CD8-positive, alpha-beta memory T cell (primary cell): ENCODE measurements around the gene ADAM15. TPM values are rescaled to one million over a fixed set of nuclear protein-coding genes. Genes with fewer than 3 reads are reported as not detected.

Experiments
- CTCF ChIA-PET: fragments of 350-600 bp; sonication (Branson Sonifier 250); formaldehyde crosslinking; loops from one replicate; lab custom pipeline; 2021; ENCODE audit warnings: antibody characterized with exemption; lab: Charles Lee
- POLR2A ChIA-PET: fragments of 350-600 bp; sonication (Branson Sonifier 250); formaldehyde crosslinking; loops from one replicate; lab custom pipeline; 2021; ENCODE audit warnings: antibody characterized with exemption; lab: Charles Lee
- DNase-seq, 5 donors: peaks; one replicate each; pipeline versions ENCODE4 v3.0.0 to v3.0.0-alpha.2; 2020 to 2022; ENCODE audit warnings: mixed read lengths in 1 of 5
- H3K27ac ChIP-seq: one replicate; pipeline ENCODE4 v1.7.0; 2013; ENCODE audit warnings: low read depth, mild to moderate bottlenecking, low read length, moderate library complexity
- H3K27me3 ChIP-seq: 2 replicates; pipeline ENCODE4 v1.7.0; 2013; ENCODE audit warnings: low read length, mild to moderate bottlenecking; ENCODE audit not compliant: insufficient read depth, poor library complexity, severe bottlenecking
- H3K36me3 ChIP-seq: 2 replicates; pipeline ENCODE4 v1.7.0; 2013; ENCODE audit warnings: mild to moderate bottlenecking, low read length, moderate library complexity; ENCODE audit not compliant: insufficient read depth
- H3K4me1 ChIP-seq: 2 replicates; pipeline ENCODE4 v1.7.0; 2013; ENCODE audit warnings: mild to moderate bottlenecking, low read length, moderate library complexity; ENCODE audit not compliant: insufficient read depth
- H3K4me3 ChIP-seq: 2 replicates; pipeline ENCODE4 v1.7.0; 2013; ENCODE audit warnings: mild to moderate bottlenecking, low read length
- H3K9me3 ChIP-seq: 2 replicates; pipeline ENCODE4 v1.7.0; 2013; ENCODE audit warnings: mild to moderate bottlenecking, low read length
- H3K27ac Mint-ChIP-seq, 8 donors: one replicate each; pipeline ENCODE4 v1.8.0; 2020 to 2021; ENCODE audit warnings: mixed read lengths in 8 of 8, mild to moderate bottlenecking in 6 of 8, inconsistent platforms in 3 of 8, moderate library complexity in 3 of 8
- H3K27me3 Mint-ChIP-seq, 2 donors: one replicate each; pipeline ENCODE4 v1.8.0; 2020 to 2021; ENCODE audit warnings: mixed read lengths in 2 of 2, mild to moderate bottlenecking in 1 of 2, moderate library complexity in 1 of 2
- H3K36me3 Mint-ChIP-seq, 3 donors: one replicate each; pipeline ENCODE4 v1.8.0; 2020 to 2021; ENCODE audit warnings: mixed read lengths in 3 of 3, inconsistent platforms in 1 of 3, mild to moderate bottlenecking in 1 of 3
- H3K4me1 Mint-ChIP-seq, 3 donors: one replicate each; pipeline ENCODE4 v1.8.0; 2020 to 2021; ENCODE audit warnings: mixed read lengths in 3 of 3, inconsistent platforms in 1 of 3, mild to moderate bottlenecking in 1 of 3
- H3K4me3 Mint-ChIP-seq, 7 donors: one replicate each; pipeline ENCODE4 v1.8.0; 2020 to 2021; ENCODE audit warnings: mixed read lengths in 7 of 7, mild to moderate bottlenecking in 6 of 7, moderate library complexity in 4 of 7, inconsistent platforms in 2 of 7
- H3K9me3 Mint-ChIP-seq, 5 donors: one replicate each; pipeline ENCODE4 v1.8.0; 2020 to 2022; ENCODE audit warnings: mixed read lengths in 5 of 5, mild to moderate bottlenecking in 3 of 5, moderate library complexity in 2 of 5, inconsistent platforms in 1 of 5
- polyA plus RNA-seq: library from polyadenylated mRNA; unstranded; fragments of 300-500 nt; fragmentation: Illumina TruSeq; gene quantifications from one replicate; pipeline ENCODE4 v1.2.3, GENCODE V29; 2021
- total RNA-seq, 2 experiments: library from RNA; stranded (reverse); gene quantifications; one replicate each; pipeline ENCODE4 v1.2.3, GENCODE V29; 2021

Gene ADAM15
- total and polyA plus RNA-seq, 3 experiments from 2014 or later = 15.3 to 36.9 (median 34.5) TPM

DNA sequence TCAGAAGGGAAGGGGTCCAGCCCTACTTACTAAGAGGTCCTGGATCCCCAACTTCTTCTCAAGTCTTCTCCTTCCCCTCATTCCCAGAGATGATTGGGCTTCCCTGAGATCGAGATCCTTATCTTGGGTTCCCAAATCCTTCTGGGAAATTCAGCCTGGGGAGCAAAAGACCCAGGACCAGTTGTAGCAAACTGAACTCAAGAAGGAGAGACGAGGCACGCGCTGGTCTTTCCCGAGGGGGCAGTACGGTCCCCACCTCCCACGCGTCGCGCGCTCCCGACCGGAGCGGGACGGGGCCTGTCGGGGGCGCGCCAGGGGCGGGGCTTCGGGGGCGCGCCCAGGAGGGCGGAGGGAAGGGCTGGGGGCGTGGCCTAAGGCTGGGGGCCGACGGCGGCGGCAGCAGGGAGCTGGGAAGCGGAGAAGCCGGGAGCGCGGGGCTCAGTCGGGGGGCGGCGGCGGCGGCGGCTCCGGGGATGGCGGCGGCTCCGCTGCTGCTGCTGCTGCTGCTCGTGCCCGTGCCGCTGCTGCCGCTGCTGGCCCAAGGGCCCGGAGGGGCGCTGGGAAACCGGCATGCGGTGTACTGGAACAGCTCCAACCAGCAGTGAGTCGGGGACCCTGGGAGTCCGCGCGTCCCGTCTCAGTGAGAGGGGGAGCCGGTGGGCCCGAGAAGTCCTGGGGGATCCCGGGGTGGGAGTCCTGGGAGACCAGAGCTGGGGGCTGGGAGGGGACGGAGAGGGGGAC, 27.5 kb downstream of the ADAM15 start, which contains the start of gene EFNA3:
TSS of gene EFNA3 (plus strand) at position 369 of the 741 bp plus-strand sequence. CDS start at position 474, 105 bp downstream.
- Mint-ChIP-seq H3K4me3 (peak within 1 kb of the TSS; percentile 75 to 85 (median 82)), H3K27ac (peak within 1 kb of the TSS; percentile 2 to 77 (median 34)), H3K36me3 (peaks cover 0 to 2% (median 0%) of the 10 kb centered on the region in 3 donors), H3K27me3 (peaks cover 29 to 33% of the 10 kb centered on the region in 2 donors), H3K9me3 (peaks cover 0 to 2% (median 0%) of the 10 kb centered on the region in 5 donors), H3K4me1 (peaks cover 28 to 53% (median 33%) of the 10 kb centered on the region in 3 donors)
- peaks cover 35% of the 10 kb centered on the region for H3K27me3 ChIP-seq
- DNase-seq = peak; percentile 37 to 73 (median 49)
- CTCF ChIA-PET = interaction anchor here (0.8 to 3.0 kb wide), 6 partner anchors 13 to 94 kb away, joined by 3 to 11 read pairs (median 3); partner anchors contain the start of genes EFNA4 and KRTCAP2
- POLR2A ChIA-PET = interaction anchor here (0.6 kb wide), 1 partner anchor 8 kb away, joined by 3 read pairs; no protein-coding TSS in a partner anchor
- H3K27ac ChIP-seq = peak within 1 kb of the TSS; percentile 9
- no peaks in the 10 kb centered on the region for H3K36me3 ChIP-seq
- peaks cover 56% of the 10 kb centered on the region for H3K4me1 ChIP-seq
- H3K9me3 ChIP-seq = no peaks in the 10 kb centered on the region
- peak within 1 kb of the TSS; percentile 60 for H3K4me3 ChIP-seq

DNA sequence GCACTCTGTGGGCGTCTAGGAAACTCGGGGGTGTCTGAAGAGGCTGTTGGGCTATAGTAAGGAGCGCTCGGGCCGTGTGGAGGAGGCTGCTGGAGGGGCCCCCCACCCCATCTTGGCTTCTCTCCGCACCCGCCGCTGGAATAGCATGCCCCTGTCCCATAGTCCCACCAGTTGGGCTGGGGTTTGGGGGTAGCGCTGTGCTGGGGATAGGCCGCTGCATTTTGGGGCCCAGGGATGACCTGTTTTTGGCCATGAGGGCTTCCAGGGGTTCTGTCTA, 28.0 kb downstream of the ADAM15 start:
- peak overlapping the region; percentile 60 for H3K4me3 ChIP-seq
- POLR2A ChIA-PET = interaction anchor here (0.6 kb wide), 1 partner anchor 8 kb away, joined by 3 read pairs; no protein-coding TSS in a partner anchor

DNA sequence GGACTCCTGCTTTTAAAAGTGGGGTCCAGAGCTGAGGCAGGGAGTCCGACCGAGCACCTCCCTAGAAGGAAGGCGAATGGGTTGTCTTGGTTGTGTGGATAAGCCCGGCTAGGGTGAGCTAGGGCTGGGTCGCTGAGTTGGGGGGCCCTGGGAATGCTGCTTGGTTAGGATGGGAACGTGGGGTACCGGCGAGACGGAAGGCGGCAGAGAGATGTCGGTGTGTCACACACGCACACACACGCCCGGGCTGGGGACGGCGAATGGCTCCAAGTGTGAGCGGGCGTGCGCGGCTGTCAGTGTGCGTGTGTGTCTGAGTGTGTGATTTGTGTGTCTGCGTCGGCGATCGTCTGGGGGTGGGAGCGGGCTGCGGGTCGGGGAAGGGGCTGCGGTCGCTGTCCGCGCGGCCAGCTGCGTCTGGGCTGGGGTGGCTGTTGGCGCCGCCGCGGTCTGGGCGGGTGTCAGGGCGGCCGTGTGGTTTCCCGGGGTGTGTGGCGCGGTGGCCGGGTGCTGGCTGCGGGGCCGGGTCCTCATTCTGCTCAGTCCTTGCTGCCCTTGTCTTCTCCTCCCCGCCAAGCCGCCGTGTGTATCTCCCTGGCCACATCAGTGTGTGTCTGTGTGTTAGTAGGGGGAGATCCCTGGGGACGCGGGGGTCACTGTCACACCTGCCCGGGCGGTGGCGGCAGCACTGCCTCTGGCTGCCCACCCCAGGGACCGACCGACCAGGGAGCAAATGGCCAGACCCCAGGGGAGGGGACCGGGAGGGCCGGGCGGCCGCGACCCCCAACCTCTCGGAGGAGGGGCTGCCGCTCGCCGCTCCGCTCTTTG, 28.6 kb downstream of the ADAM15 start:
- ChIA-PET POLR2A (interaction anchor here (1.0 kb wide), 1 partner anchor 80 kb away, joined by 3 read pairs; no protein-coding TSS in a partner anchor), CTCF (interaction anchor here (0.9 to 3.0 kb wide), 6 partner anchors 16 to 93 kb away, joined by 3 to 11 read pairs (median 4); partner anchors contain the start of genes EFNA4 and KRTCAP2)
- H3K27ac ChIP-seq = peak overlapping the region; percentile 16
- Mint-ChIP-seq H3K4me1 (peaks cover 33 to 58% (median 37%) of the 10 kb centered on the region in 3 donors), H3K27me3 (peaks cover 38 to 44% of the 10 kb centered on the region in 2 donors), H3K9me3 (peaks cover 0 to 2% (median 0%) of the 10 kb centered on the region in 5 donors), H3K4me3 (peak overlapping the region; percentile 75 to 85 (median 82)), H3K36me3 (peaks cover 0 to 2% (median under 1%) of the 10 kb centered on the region in 3 donors), H3K27ac (peak overlapping the region in 6 of 8 donors; percentile 4 to 77 (median 33))
- peak overlapping the region; percentile 60 for H3K4me3 ChIP-seq
- H3K27me3 ChIP-seq = peaks cover 43% of the 10 kb centered on the region
- H3K36me3 ChIP-seq = no peaks in the 10 kb centered on the region
- H3K4me1 ChIP-seq = peaks cover 64% of the 10 kb centered on the region
- DNase-seq = no peak
- no peaks in the 10 kb centered on the region for H3K9me3 ChIP-seq

More for the DNA sequence above, 28.0 kb downstream of the ADAM15 start:
- Mint-ChIP-seq H3K27ac (peak overlapping the region in 5 of 8 donors; percentile 29 to 77 (median 36)), H3K9me3 (peaks cover 0 to 2% (median 0%) of the 10 kb centered on the region in 5 donors), H3K36me3 (peaks cover 0 to 2% (median 0%) of the 10 kb centered on the region in 3 donors), H3K4me3 (peak overlapping the region; percentile 75 to 85 (median 82)), H3K4me1 (peaks cover 28 to 52% (median 31%) of the 10 kb centered on the region in 3 donors), H3K27me3 (peaks cover 34 to 38% of the 10 kb centered on the region in 2 donors)
- no peaks in the 10 kb centered on the region for H3K9me3 ChIP-seq
- DNase-seq = no peak
- H3K27me3 ChIP-seq = peaks cover 40% of the 10 kb centered on the region
- H3K27ac ChIP-seq = peak overlapping the region; percentile 9
- H3K4me1 ChIP-seq = peaks cover 59% of the 10 kb centered on the region
- CTCF ChIA-PET = interaction anchor here (0.9 to 3.0 kb wide), 4 partner anchors 16 to 93 kb away, joined by 3 to 11 read pairs (median 4); partner anchors contain the start of genes EFNA4 and KRTCAP2
- no peaks in the 10 kb centered on the region for H3K36me3 ChIP-seq

DNA sequence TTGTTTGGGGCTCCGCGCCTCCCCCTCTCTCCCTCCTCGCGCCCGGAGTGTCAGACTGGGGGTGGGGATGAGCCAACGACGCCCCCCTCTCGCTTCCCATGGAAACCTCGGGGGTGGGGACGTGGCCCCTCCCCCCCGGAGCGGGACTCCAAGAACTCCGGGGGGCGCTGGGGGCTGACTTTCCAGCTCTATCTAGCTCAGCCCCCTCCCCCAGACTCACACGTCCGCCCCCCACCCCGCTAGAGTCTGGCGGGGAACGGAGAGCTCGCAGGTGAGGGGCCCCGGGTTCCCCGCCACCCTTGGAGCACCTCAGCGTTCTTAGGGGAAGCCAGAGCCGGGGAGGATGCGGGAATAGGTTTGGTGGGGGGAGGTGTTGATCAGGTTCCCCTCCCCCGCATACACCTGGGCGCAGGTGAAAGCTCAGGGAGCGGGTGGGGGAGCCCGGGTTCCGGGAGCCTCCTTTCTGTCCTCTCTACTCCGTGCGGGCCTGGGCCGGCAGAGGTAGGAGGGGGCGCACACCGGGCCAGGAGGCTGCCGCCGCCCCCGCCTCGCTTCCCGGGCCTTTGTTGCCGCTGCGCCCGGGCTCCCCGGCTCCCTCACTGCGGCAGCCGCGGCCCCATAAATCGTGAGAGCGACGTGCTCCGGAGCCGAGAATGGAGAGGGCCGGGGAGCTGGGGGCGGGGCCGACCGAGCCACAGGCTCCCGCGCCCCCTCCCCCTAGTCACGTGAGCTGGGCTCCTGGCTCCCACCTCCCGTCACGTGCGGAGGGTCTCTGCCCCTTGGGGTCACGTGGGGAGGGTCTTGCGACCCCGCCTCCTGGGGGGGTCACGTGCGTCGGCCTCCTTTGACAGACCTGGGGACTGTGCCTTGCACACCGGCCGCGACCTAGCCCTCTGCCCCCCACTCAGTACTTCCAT, 29.5 kb downstream of the ADAM15 start:
- Histone ChIP-seq H3K27ac (peak overlapping the region; percentile 16), H3K36me3 (no peaks in the 10 kb centered on the region), H3K4me3 (peak overlapping the region; percentile 60), H3K4me1 (peaks cover 66% of the 10 kb centered on the region), H3K9me3 (no peaks in the 10 kb centered on the region), H3K27me3 (peaks cover 43% of the 10 kb centered on the region)
- POLR2A ChIA-PET = interaction anchor here (1.0 kb wide), 1 partner anchor 80 kb away, joined by 3 read pairs; no protein-coding TSS in a partner anchor
- peak overlapping the region in 3 of 8 donors; percentile 4 to 68 (median 22) for H3K27ac Mint-ChIP-seq
- H3K4me1 Mint-ChIP-seq = peaks cover 38 to 65% (median 43%) of the 10 kb centered on the region in 3 donors
- peaks cover 0 to 5% (median 2%) of the 10 kb centered on the region in 3 donors for H3K36me3 Mint-ChIP-seq
- CTCF ChIA-PET = interaction anchor here (0.7 to 3.0 kb wide), 7 partner anchors 18 to 92 kb away, joined by 3 to 11 read pairs (median 3); partner anchors contain the start of genes EFNA4 and KRTCAP2
- H3K9me3 Mint-ChIP-seq = peaks cover 0 to 2% (median 0%) of the 10 kb centered on the region in 5 donors
- peaks cover 39 to 44% of the 10 kb centered on the region in 2 donors for H3K27me3 Mint-ChIP-seq
- DNase-seq = peak in 4 of 5 donors; percentile 28 to 62 (median 36)
- peak overlapping the region in 6 of 7 donors; percentile 52 to 84 (median 78) for H3K4me3 Mint-ChIP-seq

DNA sequence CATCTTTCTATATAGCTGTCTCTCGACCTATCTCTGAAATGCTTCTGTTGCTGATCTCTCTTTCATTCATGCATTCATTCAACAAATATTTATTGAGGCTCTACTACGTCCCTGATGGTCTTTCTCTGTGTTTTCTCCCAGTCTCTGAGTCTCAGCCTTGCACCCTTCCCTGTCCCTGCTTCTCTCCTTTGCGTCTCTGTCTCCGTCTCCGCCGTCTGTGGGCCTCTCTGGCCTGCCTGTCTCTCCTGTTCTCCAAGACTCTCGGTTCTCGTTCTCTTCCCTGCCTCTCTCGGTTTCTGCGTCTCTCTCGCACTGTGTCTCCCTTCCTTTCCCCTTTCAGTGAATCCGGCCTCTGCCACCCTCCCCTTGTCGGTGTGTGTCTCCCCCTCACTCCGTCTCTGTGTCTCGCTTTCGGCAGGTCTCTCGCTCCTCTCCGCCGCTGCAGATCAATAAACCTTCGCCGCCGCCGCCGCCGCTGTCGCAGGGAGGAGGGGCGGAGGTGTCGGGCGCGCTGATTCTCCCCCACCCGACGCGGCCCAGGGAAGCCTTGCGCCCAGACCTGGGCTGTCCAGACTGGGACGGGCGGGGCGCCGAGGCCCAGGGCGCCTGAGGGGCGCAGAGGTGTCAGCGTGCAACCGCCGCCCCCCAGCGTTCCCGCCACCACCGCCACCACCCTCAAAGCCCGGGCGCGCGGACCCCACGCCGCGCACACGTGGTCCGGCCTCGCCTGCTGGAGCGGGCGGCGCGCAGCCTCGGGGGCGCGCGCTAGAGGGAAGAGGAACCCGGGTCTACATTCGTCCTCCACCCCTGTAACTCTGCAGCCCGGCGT, 30.6 kb downstream of the ADAM15 start:
- peak overlapping the region; percentile 34 for H3K4me3 ChIP-seq
- H3K36me3 ChIP-seq = no peaks in the 10 kb centered on the region
- ChIA-PET CTCF (interaction anchor here (1.2 to 4.8 kb wide), 5 partner anchors 19 to 91 kb away, joined by 3 to 107 read pairs (median 7); partner anchors contain the start of genes EFNA4 and KRTCAP2), POLR2A (no interaction called here)
- no peak overlapping the region for H3K27ac ChIP-seq
- peaks cover 41 to 72% (median 45%) of the 10 kb centered on the region in 3 donors for H3K4me1 Mint-ChIP-seq
- peak overlapping the region in 5 of 8 donors; percentile 4 to 68 (median 22) for H3K27ac Mint-ChIP-seq
- peaks cover 39 to 44% of the 10 kb centered on the region in 2 donors for H3K27me3 Mint-ChIP-seq
- DNase-seq = peak in 2 of 5 donors; percentile 20 to 37
- H3K27me3 ChIP-seq = peaks cover 43% of the 10 kb centered on the region
- peaks cover 74% of the 10 kb centered on the region for H3K4me1 ChIP-seq
- H3K36me3 Mint-ChIP-seq = peaks cover 0 to 5% (median 2%) of the 10 kb centered on the region in 3 donors
- peaks cover 0 to 2% (median 0%) of the 10 kb centered on the region in 5 donors for H3K9me3 Mint-ChIP-seq
- H3K4me3 Mint-ChIP-seq = peak overlapping the region; percentile 56 to 84 (median 68)
- no peaks in the 10 kb centered on the region for H3K9me3 ChIP-seq
